Stimulated activated naive CD4-positive, alpha-beta T cell treated with Interleukin-2 at 50 U/mL for 16 hours (primary cell): ENCODE results near the gene CRYBB2.
"Not testable (repeated sequence)": the region's sequence is repeated elsewhere in the genome, so short reads cannot be mapped to it uniquely, and the experiment has no call there.

Experiments
- DNase-seq: peaks from one replicate; lab custom pipeline; 2025; lab: John Stamatoyannopoulos, UW

The CRYBB2 gene

GRCh38 chr22:25233706-25234105 lies 14.3 kb downstream of the CRYBB2 start:
- DNase-seq: not testable (repeated sequence)

GRCh38 chr22:25235547-25236290 lies 16.3 kb downstream of the CRYBB2 start:
- DNase-seq: peak; percentile 39

GRCh38 chr22:25236417-25236816 lies 17.0 kb downstream of the CRYBB2 start:
- DNase-seq: no peak

- no peak for DNase-seq
Measured at GRCh38 chr22:25237503-25237902, 18.1 kb downstream of the CRYBB2 start.

GRCh38 chr22:25238058-25238457 lies 18.6 kb downstream of the CRYBB2 start:
- DNase-seq: not testable (repeated sequence)

GRCh38 chr22:25255169-25255568 lies 35.7 kb downstream of the CRYBB2 start:
- DNase-seq: not testable (repeated sequence)

- not testable (repeated sequence) for DNase-seq
Measured at GRCh38 chr22:25267567-25267966, 48.1 kb downstream of the CRYBB2 start.

- not testable (repeated sequence) for DNase-seq
Measured at GRCh38 chr22:25268902-25269301, 49.5 kb downstream of the CRYBB2 start.

GRCh38 chr22:25270061-25270460 lies 50.6 kb downstream of the CRYBB2 start:
- DNase-seq: not testable (repeated sequence)

GRCh38 chr22:25273231-25273630 lies 53.8 kb downstream of the CRYBB2 start:
- not testable (repeated sequence) for DNase-seq

GRCh38 chr22:25273928-25274327 lies 54.5 kb downstream of the CRYBB2 start:
- DNase-seq: not testable (repeated sequence)

GRCh38 chr22:25280118-25280517 lies 60.7 kb downstream of the CRYBB2 start:
- DNase-seq: not testable (repeated sequence)
